HG03103 (cell line): ENCODE results near the gene CRYBG1.
"Not testable (repeated sequence)": the region's sequence is repeated elsewhere in the genome, so short reads cannot be mapped to it uniquely, and the experiment has no call there.

Source experiments
- ATAC-seq: cut with Tn5 transposase; IDR thresholded peaks from one replicate; pipeline ENCODE4 v1.9.1; 2021; ENCODE audit warnings: low read depth; ENCODE audit not compliant: unreplicated experiment

CRYBG1 gene

GRCh38 chr6:106370639-106371038, 10.1 kb downstream of the CRYBG1 start:
- ATAC-seq: no peak

- ATAC-seq: no peak
Measured at GRCh38 chr6:106372838-106373501, 12.5 kb downstream of the CRYBG1 start.

GRCh38 chr6:106373502-106374239, 13.2 kb downstream of the CRYBG1 start:
- no peak for ATAC-seq

GRCh38 chr6:106377061-106377540, 16.6 kb downstream of the CRYBG1 start:
- no peak for ATAC-seq

- ATAC-seq: no peak
Measured at GRCh38 chr6:106379951-106380350, 19.4 kb downstream of the CRYBG1 start.

- ATAC-seq: no peak
Measured at GRCh38 chr6:106380407-106380806, 19.9 kb downstream of the CRYBG1 start.

- no peak for ATAC-seq
Measured at GRCh38 chr6:106381223-106381622, 20.7 kb downstream of the CRYBG1 start.

GRCh38 chr6:106381881-106382280, 21.4 kb downstream of the CRYBG1 start:
- no peak for ATAC-seq

GRCh38 chr6:106383573-106383972, 23.1 kb downstream of the CRYBG1 start:
- ATAC-seq: no peak

GRCh38 chr6:106385530-106385929, 25.0 kb downstream of the CRYBG1 start:
- no peak for ATAC-seq

- no peak for ATAC-seq
Measured at GRCh38 chr6:106387875-106388274, 27.4 kb downstream of the CRYBG1 start.

- no peak for ATAC-seq
Measured at GRCh38 chr6:106390088-106390487, 29.6 kb downstream of the CRYBG1 start.

GRCh38 chr6:106396426-106397220, 36.1 kb downstream of the CRYBG1 start:
- ATAC-seq: no peak

- no peak for ATAC-seq
Measured at GRCh38 chr6:106397431-106397830, 36.9 kb downstream of the CRYBG1 start.

GRCh38 chr6:106398621-106399020, 38.1 kb downstream of the CRYBG1 start:
- no peak for ATAC-seq

GRCh38 chr6:106405044-106405443, 44.5 kb downstream of the CRYBG1 start:
- not testable (repeated sequence) for ATAC-seq

GRCh38 chr6:106411056-106411455, 50.5 kb downstream of the CRYBG1 start:
- no peak for ATAC-seq

GRCh38 chr6:106411643-106412200, 51.2 kb downstream of the CRYBG1 start:
- no peak for ATAC-seq

GRCh38 chr6:106413016-106413415, 52.5 kb downstream of the CRYBG1 start:
- no peak for ATAC-seq

- ATAC-seq: no peak
Measured at GRCh38 chr6:106413722-106414121, 53.2 kb downstream of the CRYBG1 start.

- no peak for ATAC-seq
Measured at GRCh38 chr6:106415921-106416320, 55.4 kb downstream of the CRYBG1 start.
